Neural progenitor cell (in vitro differentiated cells): Measurements from ENCODE around the gene HTT. TPM values are rescaled to one million over a fixed set of nuclear protein-coding genes. Genes with fewer than 3 reads are reported as not detected.

Experiments
- DNase-seq: peaks from one replicate; pipeline ENCODE4 v3.0.0-alpha.2; 2016; ENCODE audit warnings: low spot score
- H2AFZ ChIP-seq: fragments of 200-600 bp; sonication (generic); replicated peaks from 2 replicates; pipeline ENCODE4 v1.6.1; 2016; ENCODE audit warnings: antibody characterized with exemption
- H3F3A ChIP-seq: fragments of 200-600 bp; sonication (generic); 2 replicates; pipeline ENCODE4 v1.6.1; 2016; ENCODE audit warnings: antibody characterized with exemption, low read depth
- H3K27ac ChIP-seq: fragments of 200-600 bp; sonication (generic); 2 replicates; pipeline ENCODE4 v1.5.1; 2016; ENCODE audit warnings: mild to moderate bottlenecking
- H3K27me3 ChIP-seq: fragments of 200-600 bp; sonication (generic); 2 replicates; pipeline ENCODE4 v1.6.1; 2016; ENCODE audit warnings: mild to moderate bottlenecking, moderate library complexity
- H3K36me3 ChIP-seq: fragments of 200-600 bp; sonication (generic); 2 replicates; pipeline ENCODE4 v1.5.1; 2016
- H3K4me1 ChIP-seq: fragments of 200-600 bp; sonication (generic); 2 replicates; pipeline ENCODE4 v1.6.1; 2016; ENCODE audit warnings: mixed run types
- H3K4me2 ChIP-seq: fragments of 200-600 bp; sonication (generic); 2 replicates; pipeline ENCODE4 v1.6.1; 2016
- H3K4me3 ChIP-seq: fragments of 200-600 bp; sonication (generic); 2 replicates; pipeline ENCODE4 v1.5.1; 2016
- H3K79me2 ChIP-seq: fragments of 200-600 bp; sonication (generic); 2 replicates; pipeline ENCODE4 v1.6.1; 2016; ENCODE audit warnings: low read depth
- H3K9ac ChIP-seq: fragments of 200-600 bp; sonication (generic); 2 replicates; pipeline ENCODE4 v1.6.1; 2016
- H3K9me3 ChIP-seq: fragments of 200-600 bp; sonication (generic); 2 replicates; pipeline ENCODE4 v1.5.1; 2016; ENCODE audit warnings: low read depth
- H4K20me1 ChIP-seq: fragments of 200-600 bp; sonication (generic); 2 replicates; pipeline ENCODE4 v1.6.1; 2016; ENCODE audit warnings: low read depth
- H3K27ac Mint-ChIP-seq: 3 replicates; pipeline ENCODE4 v1.8.0; 2021; ENCODE audit warnings: mixed read lengths
- H3K27me3 Mint-ChIP-seq: 2 replicates; pipeline ENCODE4 v1.8.0; 2022; ENCODE audit warnings: low read depth, mild to moderate bottlenecking, inconsistent platforms, moderate library complexity, mixed read lengths; ENCODE audit not compliant: insufficient read depth
- H3K36me3 Mint-ChIP-seq: 3 replicates; pipeline ENCODE4 v1.8.0; 2021; ENCODE audit warnings: mixed read lengths
- H3K4me1 Mint-ChIP-seq: 3 replicates; pipeline ENCODE4 v1.8.0; 2021; ENCODE audit warnings: mixed read lengths
- H3K4me3 Mint-ChIP-seq: 3 replicates; pipeline ENCODE4 v1.8.0; 2021; ENCODE audit warnings: mild to moderate bottlenecking, moderate library complexity, mixed read lengths
- H3K9me3 Mint-ChIP-seq: 3 replicates; pipeline ENCODE4 v1.8.0; 2020; ENCODE audit warnings: mixed read lengths
- CTCF ChIP-seq: fragments of 200-600 bp; sonication (generic); IDR thresholded peaks from 2 replicates; pipeline ENCODE4 v1.5.1; 2017; ENCODE audit warnings: antibody characterized with exemption, mild to moderate bottlenecking
- EZH2 ChIP-seq: fragments of 200-600 bp; sonication (generic); IDR thresholded peaks from 2 replicates; pipeline ENCODE4 v1.6.1; 2017; ENCODE audit warnings: antibody characterized with exemption, mild to moderate bottlenecking, moderate library complexity
- EZH2phosphoT487 ChIP-seq: fragments of 200-600 bp; sonication (generic); IDR thresholded peaks from 2 replicates; pipeline ENCODE4 v1.6.1; 2017; ENCODE audit warnings: antibody characterized with exemption
- total RNA-seq: library from RNA; depleted of rRNA; stranded (reverse); fragments of >200 nt; gene quantifications from 2 replicates; pipeline ENCODE4 v1.2.3, GENCODE V29; 2015; ENCODE audit warnings: low replicate concordance

HTT gene
- total RNA-seq, 1 donor from 2014 or later: 38.9 TPM

GRCh38 chr4:3236326-3236878 lies 161.9 kb downstream of the HTT start:
- TF ChIP-seq CTCF: no peak
- TF ChIP-seq EZH2: no peak
- no peak for TF ChIP-seq EZH2phosphoT487
- Histone ChIP-seq H3K9me3 (no peaks in the 10 kb centered on the region), H3K4me1 (peaks cover 10% of the 10 kb centered on the region), H3K27me3 (no peaks in the 10 kb centered on the region), H3K79me2 (no peaks in the 10 kb centered on the region), H3K27ac (no peak overlapping the region), H3K36me3 (no peaks in the 10 kb centered on the region), H4K20me1 (peaks cover 14% of the 10 kb centered on the region), H2AFZ (no peak overlapping the region), H3F3A (no peaks in the 10 kb centered on the region), H3K4me3 (no peak overlapping the region), H3K9ac (no peak overlapping the region), H3K4me2 (no peak overlapping the region)
- peaks cover 8% of the 10 kb centered on the region for H3K27me3 Mint-ChIP-seq
- no peak overlapping the region for H3K4me3 Mint-ChIP-seq
- no peaks in the 10 kb centered on the region for H3K9me3 Mint-ChIP-seq
- no peak overlapping the region for H3K27ac Mint-ChIP-seq
- peaks cover 27% of the 10 kb centered on the region for H3K36me3 Mint-ChIP-seq
- H3K4me1 Mint-ChIP-seq: peaks cover 19% of the 10 kb centered on the region
- no peak for DNase-seq

GRCh38 chr4:3237266-3237665 lies 162.8 kb downstream of the HTT start:
- Histone ChIP-seq H3K27ac (no peak overlapping the region), H3K4me1 (peaks cover 10% of the 10 kb centered on the region), H3K4me3 (no peak overlapping the region), H3K36me3 (no peaks in the 10 kb centered on the region), H3K9me3 (no peaks in the 10 kb centered on the region), H2AFZ (no peak overlapping the region), H3K9ac (no peak overlapping the region), H4K20me1 (peaks cover 14% of the 10 kb centered on the region), H3K4me2 (no peak overlapping the region), H3K27me3 (no peaks in the 10 kb centered on the region), H3F3A (no peaks in the 10 kb centered on the region), H3K79me2 (no peaks in the 10 kb centered on the region)
- no peak overlapping the region for H3K27ac Mint-ChIP-seq
- TF ChIP-seq CTCF: no peak
- no peak for TF ChIP-seq EZH2
- TF ChIP-seq EZH2phosphoT487: no peak
- peak; percentile 18 for DNase-seq
- no peak overlapping the region for H3K4me3 Mint-ChIP-seq
- H3K9me3 Mint-ChIP-seq: no peaks in the 10 kb centered on the region
- H3K27me3 Mint-ChIP-seq: peaks cover 8% of the 10 kb centered on the region
- H3K36me3 Mint-ChIP-seq: peaks cover 25% of the 10 kb centered on the region
- H3K4me1 Mint-ChIP-seq: peaks cover 19% of the 10 kb centered on the region

GRCh38 chr4:3237712-3238560 lies 163.5 kb downstream of the HTT start:
- Histone ChIP-seq H3K79me2 (no peaks in the 10 kb centered on the region), H3K9ac (no peak overlapping the region), H4K20me1 (peaks cover 14% of the 10 kb centered on the region), H3K4me3 (no peak overlapping the region), H3K36me3 (no peaks in the 10 kb centered on the region), H3K4me1 (peaks cover 10% of the 10 kb centered on the region), H3K4me2 (no peak overlapping the region), H3K27me3 (no peaks in the 10 kb centered on the region), H2AFZ (no peak overlapping the region), H3K9me3 (no peaks in the 10 kb centered on the region), H3K27ac (no peak overlapping the region), H3F3A (no peaks in the 10 kb centered on the region)
- peak; percentile 21 for DNase-seq
- Mint-ChIP-seq H3K27ac (peak overlapping the region; percentile 64), H3K4me3 (no peak overlapping the region), H3K9me3 (no peaks in the 10 kb centered on the region), H3K36me3 (peaks cover 25% of the 10 kb centered on the region), H3K4me1 (peaks cover 23% of the 10 kb centered on the region), H3K27me3 (peaks cover 8% of the 10 kb centered on the region)
- TF ChIP-seq CTCF (no peak), EZH2phosphoT487 (no peak), EZH2 (no peak)
